Central memory CD4-positive, alpha-beta T cell (primary cell): ENCODE data around the gene REEP1.

Experiments
- DNase-seq: peaks from one replicate; pipeline ENCODE4 v3.0.0; 2022

Gene REEP1

DNA sequence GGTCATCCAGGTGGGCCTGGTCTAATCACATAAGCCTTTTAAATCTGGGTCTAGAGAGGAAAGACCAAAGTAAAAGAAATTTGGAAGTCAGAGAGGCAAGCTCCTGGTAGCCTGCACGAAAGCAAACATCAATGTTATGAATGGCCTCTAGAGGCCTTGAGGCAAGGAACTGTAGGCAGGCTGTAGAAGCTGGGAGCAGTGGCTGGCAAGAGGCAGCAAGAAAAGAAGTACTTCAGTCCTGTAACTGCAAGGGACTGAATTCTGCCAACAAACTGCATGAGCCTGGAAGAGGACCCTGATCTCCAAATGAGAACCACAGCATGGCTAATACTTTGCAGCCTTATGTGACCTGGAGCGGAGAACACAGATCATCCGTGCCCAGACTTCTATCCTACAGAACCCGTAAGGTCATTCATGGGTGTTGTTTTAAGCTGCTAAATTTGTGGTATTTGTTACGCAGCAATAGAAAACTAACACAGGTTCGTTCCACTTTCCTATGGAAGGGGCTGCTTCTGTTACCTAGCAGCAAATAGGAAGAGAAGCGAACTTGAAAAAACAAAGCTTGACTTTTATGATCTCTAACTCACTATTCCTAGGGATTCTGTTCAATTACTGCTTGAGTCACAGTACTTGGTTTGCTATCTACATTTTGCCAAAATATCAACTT lies 143.4 kb downstream of the REEP1 start:
- DNase-seq: no peak

DNA sequence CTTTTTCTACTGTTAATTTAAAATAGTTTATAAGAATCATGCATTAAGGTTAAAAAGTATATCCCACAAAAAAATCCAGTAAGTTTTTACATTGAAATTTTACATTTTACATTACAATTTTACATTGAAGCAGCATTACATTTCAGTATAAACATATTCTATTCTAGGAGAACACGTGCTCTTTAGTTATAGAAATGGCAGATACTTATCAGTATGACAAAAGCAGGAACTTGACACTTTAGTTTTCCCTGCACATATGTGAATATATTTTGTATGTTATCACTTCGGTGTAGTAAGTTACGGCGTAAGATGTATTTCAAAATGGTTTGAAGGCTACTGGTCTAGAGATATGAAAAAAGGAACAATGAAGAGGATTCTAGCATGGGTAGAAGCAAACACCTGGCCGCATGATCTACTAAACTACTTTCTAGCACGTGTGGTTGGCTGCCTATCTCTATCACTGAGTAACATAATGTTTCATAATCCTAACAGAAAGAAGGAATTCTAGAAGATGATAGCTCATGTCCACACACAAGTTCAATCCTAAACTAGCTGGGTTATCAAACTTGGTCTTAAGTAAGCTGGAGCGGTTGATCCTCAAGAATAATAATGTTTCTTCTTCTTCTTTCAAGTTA lies 147.5 kb downstream of the REEP1 start:
- no peak for DNase-seq

DNA sequence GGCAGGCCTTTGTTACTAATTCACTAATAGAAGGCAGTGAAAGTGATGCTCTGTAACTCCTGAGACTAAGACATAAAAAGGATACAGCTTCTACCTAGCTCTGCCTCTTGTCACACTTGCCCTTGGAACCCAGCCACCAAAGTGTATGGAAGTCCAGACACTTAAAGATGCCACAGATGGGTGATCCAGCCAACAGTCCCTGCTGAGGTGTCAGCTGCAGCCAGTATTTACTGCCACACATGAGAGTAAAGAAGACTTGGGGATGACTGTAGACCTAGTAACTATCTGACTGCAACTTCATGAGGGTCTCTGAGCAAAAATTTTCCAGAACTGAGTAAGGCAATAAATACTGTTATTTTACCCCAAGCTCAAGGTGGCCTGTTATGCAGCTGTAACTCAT lies 151.0 kb downstream of the REEP1 start:
- no peak for DNase-seq

DNA sequence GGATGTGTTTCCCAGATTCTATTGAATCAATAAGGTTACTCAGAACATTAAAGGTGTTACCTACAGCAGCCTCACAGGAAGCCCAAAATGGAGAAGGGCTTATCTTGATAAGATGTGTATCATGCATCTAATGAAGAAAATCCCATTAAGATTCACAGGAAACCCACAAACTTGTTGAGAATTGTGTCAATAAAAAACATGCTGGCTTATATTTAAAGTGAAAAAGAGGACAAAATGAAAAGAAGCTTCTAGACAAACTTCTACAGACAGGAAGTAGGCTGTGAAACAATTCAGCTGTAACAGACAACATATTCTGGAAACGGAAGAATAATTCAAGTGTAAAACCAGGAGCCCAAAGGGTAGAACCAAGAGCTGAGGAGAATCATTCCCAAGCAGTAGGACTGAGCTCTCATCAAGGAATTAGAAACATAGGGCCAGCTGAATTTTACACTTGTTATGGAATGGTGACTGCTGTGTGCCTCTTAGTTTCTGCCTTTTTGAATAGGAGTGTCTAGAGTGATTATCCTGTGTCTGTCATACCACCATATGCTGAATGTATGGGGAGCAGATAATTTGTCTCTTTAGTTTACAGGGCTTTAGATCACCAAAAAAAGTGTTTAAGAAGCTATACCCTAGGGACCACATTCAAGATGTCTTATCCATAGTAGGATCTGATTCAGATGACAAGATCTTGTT lies 151.8 kb downstream of the REEP1 start:
- peak; percentile 61 for DNase-seq

DNA sequence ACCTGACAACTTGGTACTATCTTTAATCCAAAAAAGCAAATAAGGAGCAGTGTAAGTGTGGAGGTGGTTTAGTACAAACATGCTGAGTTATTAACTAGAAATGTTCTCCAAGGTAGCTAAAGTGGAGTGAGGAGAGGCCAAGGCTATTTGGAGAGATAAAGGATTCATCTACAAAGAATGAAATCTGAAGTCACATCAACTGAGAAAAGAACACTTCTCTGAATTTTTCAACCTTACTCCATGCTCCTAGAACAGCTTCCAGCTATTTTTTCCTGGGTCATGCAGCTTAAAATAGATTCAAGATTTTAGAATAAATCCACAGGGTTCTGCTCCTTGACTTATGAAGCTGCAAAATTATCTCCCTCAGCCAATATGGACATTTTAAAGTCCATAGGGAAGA lies 160.8 kb downstream of the REEP1 start:
- no peak for DNase-seq

DNA sequence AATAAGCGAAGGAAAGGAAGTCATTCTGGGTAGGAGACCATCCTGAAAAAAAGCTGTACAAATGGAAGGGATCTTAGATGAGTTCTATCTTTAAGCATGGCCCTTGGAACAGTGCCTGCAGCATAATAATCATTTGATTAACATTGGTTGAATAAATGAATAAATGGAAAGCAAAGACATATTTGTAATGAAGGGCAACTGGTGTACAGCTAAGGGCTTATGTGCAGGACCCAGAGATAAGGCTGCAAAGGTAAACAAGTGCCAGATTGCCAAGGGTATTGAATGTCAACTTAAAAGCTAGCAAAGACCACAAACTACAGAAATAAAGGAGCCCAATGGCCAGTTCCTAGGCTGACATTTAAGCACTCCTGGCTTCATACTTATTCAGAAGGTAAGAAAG lies 161.6 kb downstream of the REEP1 start:
- no peak for DNase-seq

DNA sequence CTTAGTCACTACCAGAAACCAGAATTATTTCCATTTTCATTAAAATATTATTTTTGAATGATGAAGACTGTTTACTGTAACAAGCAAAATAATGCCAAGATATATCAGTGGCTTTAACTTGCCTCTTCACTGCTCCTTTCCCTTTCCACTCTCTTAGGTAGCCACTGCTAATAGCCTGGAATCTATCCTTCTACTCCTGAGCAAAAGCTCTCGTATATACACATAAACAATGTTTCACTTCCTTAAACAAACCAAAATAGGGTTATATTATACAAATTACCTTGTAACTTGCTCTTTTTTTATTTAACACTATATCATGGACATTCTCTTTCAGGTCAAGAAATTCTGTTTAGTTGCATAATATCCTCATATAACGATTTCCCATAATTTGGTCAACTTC lies 163.0 kb downstream of the REEP1 start:
- no peak for DNase-seq

DNA sequence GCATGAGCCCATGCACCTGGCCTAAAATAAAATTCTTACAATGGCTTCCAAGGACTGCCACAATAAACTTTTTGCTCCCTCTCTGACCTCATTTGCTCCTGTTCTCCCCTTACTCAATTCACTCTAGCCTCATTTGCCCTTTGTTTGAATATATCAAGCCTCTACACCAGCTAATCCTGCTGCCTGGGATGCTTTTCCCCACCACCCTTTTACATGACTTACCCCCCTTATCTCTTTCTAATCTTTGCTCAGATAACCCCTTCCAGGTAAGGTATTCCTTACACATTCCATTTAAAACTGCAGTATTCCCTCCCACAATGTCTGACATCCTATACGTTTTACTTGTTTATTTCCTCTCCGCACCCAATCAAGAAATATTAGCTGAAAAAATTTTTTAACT lies 164.8 kb downstream of the REEP1 start:
- DNase-seq: no peak

DNA sequence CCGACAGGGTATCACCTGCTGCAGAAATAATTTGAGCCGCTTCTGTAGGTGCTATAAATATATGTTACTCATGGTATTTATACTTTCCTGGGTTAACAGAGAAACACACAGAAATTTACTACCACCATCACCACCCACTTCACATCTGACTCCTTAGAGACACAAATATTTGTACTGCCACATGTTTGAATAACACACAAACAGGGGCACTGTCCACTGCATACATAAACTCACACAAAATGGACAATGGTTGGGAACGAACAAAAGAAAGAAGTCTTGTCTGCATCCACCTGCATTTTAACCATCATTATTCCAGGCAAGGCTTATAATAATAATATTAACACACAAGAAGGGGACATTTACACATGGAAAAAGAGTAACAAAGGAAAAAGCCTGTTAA lies 166.1 kb downstream of the REEP1 start:
- DNase-seq: no peak

DNA sequence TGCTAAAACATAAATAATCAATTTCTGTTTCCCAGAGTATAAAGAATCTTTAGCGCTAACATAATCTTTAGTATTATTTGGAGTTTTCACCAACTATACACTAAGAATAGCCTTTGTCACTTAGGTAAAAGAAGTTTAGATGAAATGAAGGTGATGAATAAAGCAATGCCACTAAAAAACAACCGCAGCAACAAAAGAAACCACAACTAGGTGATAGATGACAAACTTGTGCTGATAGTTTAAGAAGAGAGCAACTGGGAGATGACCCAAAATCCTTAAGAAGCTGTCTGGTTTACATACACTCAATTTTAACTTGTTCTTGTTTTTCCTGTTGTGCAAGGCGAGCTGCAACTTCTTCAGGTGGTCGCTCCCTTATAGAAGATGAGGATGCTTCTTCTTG lies 167.0 kb downstream of the REEP1 start:
- no peak for DNase-seq
